HEK293 (cell line): ENCODE data around the gene SLBP.

Source experiments
- ZBTB8A ChIP-seq: fragments of 450-650 bp; formaldehyde crosslinking; IDR thresholded peaks from 2 replicates; pipeline ENCODE4 v1.5.1; 2016; ENCODE audit warnings: missing biosample characterization, missing genetic modification characterization
- ZNF16 ChIP-seq: fragments of 450-650 bp; formaldehyde crosslinking; IDR thresholded peaks from 2 replicates; pipeline ENCODE4 v1.5.1; 2016; ENCODE audit warnings: low read depth, missing biosample characterization, missing genetic modification characterization
- ZNF23 ChIP-seq: fragments of 450-650 bp; formaldehyde crosslinking; IDR thresholded peaks from 2 replicates; pipeline ENCODE4 v1.5.1; 2016; ENCODE audit warnings: missing biosample characterization, missing genetic modification characterization, borderline replicate concordance
- ZNF350 ChIP-seq: fragments of 450-650 bp; formaldehyde crosslinking; IDR thresholded peaks from 2 replicates; pipeline ENCODE4 v1.5.0; 2017; ENCODE audit warnings: missing biosample characterization, mild to moderate bottlenecking, missing genetic modification characterization
- ZNF777 ChIP-seq: fragments of 450-650 bp; formaldehyde crosslinking; IDR thresholded peaks from 2 replicates; pipeline ENCODE4 v1.5.1; 2017; ENCODE audit warnings: missing biosample characterization, missing genetic modification characterization, borderline replicate concordance
- TF ChIP-seq, protein P1 (sequence below): sonication (generic); formaldehyde crosslinking; IDR thresholded peaks from 2 replicates; pipeline ENCODE4 v1.8.1; 2022; ENCODE audit warnings: mild to moderate bottlenecking, moderate library complexity, missing genetic modification reagents
- TF ChIP-seq, protein P2 (sequence below): fragments of 450-650 bp; formaldehyde crosslinking; IDR thresholded peaks from 2 replicates; pipeline ENCODE4 v1.5.1; 2016; ENCODE audit warnings: missing biosample characterization, missing genetic modification characterization
- TF ChIP-seq, protein P3 (sequence below): fragments of 450-650 bp; formaldehyde crosslinking; IDR thresholded peaks from 2 replicates; pipeline ENCODE4 v1.5.1; 2016; ENCODE audit warnings: missing biosample characterization, missing genetic modification characterization
- TF ChIP-seq, protein P4 (sequence below): fragments of 450-650 bp; IDR thresholded peaks from 2 replicates; pipeline ENCODE4 v1.5.1; 2018; ENCODE audit warnings: missing biosample characterization, mild to moderate bottlenecking, missing genetic modification characterization

DNA sequence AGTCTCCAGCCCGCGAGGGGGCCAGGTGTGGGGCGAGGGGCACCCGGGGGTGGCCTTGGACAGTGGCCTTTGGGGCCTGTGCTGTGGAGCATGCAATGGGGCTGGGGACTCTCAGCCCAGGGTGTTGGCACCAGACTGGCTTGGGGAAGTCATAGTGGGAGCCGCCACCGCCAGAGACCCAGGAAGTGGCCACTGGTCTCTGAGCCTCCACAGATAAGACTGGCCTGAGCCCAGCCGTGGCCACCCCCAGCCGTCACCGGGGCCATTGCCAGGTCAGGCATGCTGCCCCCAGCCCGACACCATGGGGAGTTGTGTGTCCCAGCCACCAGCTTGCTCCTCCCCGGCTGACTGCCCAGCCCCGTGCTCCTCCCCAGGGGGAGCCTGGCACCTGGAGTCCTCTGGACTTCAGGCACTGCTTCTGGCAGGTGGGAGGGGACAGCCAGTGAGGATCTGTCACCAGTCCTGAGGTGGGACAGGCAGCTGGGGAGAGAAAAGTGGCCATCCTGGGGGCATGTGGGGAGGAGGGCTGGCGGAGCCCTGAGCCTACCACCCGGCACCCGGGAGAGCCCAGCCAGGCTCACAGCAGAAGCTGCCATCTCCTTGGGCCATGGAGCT lies 41.7 kb upstream of the SLBP start:
- TF ChIP-seq, protein P1, sequence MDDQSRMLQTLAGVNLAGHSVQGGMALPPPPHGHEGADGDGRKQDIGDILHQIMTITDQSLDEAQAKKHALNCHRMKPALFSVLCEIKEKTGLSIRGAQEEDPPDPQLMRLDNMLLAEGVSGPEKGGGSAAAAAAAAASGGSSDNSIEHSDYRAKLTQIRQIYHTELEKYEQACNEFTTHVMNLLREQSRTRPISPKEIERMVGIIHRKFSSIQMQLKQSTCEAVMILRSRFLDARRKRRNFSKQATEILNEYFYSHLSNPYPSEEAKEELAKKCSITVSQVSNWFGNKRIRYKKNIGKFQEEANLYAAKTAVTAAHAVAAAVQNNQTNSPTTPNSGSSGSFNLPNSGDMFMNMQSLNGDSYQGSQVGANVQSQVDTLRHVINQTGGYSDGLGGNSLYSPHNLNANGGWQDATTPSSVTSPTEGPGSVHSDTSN: no peak
- TF ChIP-seq, protein P2, sequence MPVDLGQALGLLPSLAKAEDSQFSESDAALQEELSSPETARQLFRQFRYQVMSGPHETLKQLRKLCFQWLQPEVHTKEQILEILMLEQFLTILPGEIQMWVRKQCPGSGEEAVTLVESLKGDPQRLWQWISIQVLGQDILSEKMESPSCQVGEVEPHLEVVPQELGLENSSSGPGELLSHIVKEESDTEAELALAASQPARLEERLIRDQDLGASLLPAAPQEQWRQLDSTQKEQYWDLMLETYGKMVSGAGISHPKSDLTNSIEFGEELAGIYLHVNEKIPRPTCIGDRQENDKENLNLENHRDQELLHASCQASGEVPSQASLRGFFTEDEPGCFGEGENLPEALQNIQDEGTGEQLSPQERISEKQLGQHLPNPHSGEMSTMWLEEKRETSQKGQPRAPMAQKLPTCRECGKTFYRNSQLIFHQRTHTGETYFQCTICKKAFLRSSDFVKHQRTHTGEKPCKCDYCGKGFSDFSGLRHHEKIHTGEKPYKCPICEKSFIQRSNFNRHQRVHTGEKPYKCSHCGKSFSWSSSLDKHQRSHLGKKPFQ (tag by site-specific recombination): no peak
- TF ChIP-seq ZBTB8A (no peak), ZNF23 (tag by site-specific recombination) (no peak), ZNF777 (no peak), ZNF350 (tag by site-specific recombination) (no peak), ZNF16 (tag by site-specific recombination) (no peak)
- TF ChIP-seq, protein P3, sequence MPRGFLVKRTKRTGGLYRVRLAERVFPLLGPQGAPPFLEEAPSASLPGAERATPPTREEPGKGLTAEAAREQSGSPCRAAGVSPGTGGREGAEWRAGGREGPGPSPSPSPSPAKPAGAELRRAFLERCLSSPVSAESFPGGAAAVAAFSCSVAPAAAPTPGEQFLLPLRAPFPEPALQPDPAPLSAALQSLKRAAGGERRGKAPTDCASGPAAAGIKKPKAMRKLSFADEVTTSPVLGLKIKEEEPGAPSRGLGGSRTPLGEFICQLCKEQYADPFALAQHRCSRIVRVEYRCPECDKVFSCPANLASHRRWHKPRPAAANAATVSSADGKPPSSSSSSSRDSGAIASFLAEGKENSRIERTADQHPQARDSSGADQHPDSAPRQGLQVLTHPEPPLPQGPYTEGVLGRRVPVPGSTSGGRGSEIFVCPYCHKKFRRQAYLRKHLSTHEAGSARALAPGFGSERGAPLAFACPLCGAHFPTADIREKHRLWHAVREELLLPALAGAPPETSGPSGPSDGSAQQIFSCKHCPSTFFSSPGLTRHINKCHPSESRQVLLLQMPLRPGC (tag by site-specific recombination): no peak
- TF ChIP-seq, protein P4, sequence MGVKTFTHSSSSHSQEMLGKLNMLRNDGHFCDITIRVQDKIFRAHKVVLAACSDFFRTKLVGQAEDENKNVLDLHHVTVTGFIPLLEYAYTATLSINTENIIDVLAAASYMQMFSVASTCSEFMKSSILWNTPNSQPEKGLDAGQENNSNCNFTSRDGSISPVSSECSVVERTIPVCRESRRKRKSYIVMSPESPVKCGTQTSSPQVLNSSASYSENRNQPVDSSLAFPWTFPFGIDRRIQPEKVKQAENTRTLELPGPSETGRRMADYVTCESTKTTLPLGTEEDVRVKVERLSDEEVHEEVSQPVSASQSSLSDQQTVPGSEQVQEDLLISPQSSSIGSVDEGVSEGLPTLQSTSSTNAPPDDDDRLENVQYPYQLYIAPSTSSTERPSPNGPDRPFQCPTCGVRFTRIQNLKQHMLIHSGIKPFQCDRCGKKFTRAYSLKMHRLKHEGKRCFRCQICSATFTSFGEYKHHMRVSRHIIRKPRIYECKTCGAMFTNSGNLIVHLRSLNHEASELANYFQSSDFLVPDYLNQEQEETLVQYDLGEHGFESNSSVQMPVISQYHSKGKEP (tag by site-specific recombination): no peak
